D721Med (cell line): ENCODE results near the gene CECR2.

Experiments
- DNase-seq: peaks from one replicate; pipeline ENCODE4 v3.0.0; 2011; ENCODE audit warnings: low spot score; ENCODE audit not compliant: insufficient read length
- FAIRE-seq: peaks from 2 replicates; lab custom pipeline; 2011; peaks lifted over from hg19 to GRCh38; lab: Jason Lieb, UNC
- CTCF ChIP-seq: IDR thresholded peaks from 2 replicates; pipeline ENCODE4 v1.5.1; 2012; ENCODE audit warnings: mild to moderate bottlenecking, control low read depth; ENCODE audit not compliant: insufficient read depth; ENCODE audit errors: missing control alignments

Gene CECR2

GRCh38 chr22:17589810-17590375 lies 220.6 kb downstream of the CECR2 start:
- FAIRE-seq, result no peak
- no peak for TF ChIP-seq CTCF
- no peak for DNase-seq

- TF ChIP-seq CTCF, result no peak
- DNase-seq, result no peak
- no peak for FAIRE-seq
Observed at GRCh38 chr22:17590586-17590985, 221.3 kb downstream of the CECR2 start.

- no peak for DNase-seq
- TF ChIP-seq CTCF, result no peak
- FAIRE-seq, result no peak
Observed at GRCh38 chr22:17592201-17592600, 222.9 kb downstream of the CECR2 start.

GRCh38 chr22:17596226-17596625 lies 227.0 kb downstream of the CECR2 start:
- FAIRE-seq (no peak), DNase-seq (no peak)
- no peak for TF ChIP-seq CTCF

GRCh38 chr22:17597217-17597616 lies 228.0 kb downstream of the CECR2 start:
- FAIRE-seq (no peak), DNase-seq (no peak)
- no peak for TF ChIP-seq CTCF

- TF ChIP-seq CTCF, result no peak
- FAIRE-seq, result no peak
- DNase-seq, result no peak
Observed at GRCh38 chr22:17598318-17598717, 229.1 kb downstream of the CECR2 start.

- no peak for TF ChIP-seq CTCF
- FAIRE-seq (no peak), DNase-seq (no peak)
Observed at GRCh38 chr22:17601031-17601430, 231.8 kb downstream of the CECR2 start.
